Left renal cortex interstitium (tissue), 4 donors: ENCODE results near the gene CELF5. TPM values are rescaled to one million over a fixed set of nuclear protein-coding genes. Genes with fewer than 3 reads are reported as not detected.
"Not testable (repeated sequence)": the region's sequence is repeated elsewhere in the genome, so short reads cannot be mapped to it uniquely, and the experiment has no call there.

Experiments used
- DNase-seq, 4 donors: peaks; one replicate each; pipeline ENCODE4 v3.0.0-alpha.2; 2013; ENCODE audit warnings: low read depth in 4 of 4, low spot score in 2 of 4, missing footprints in 1 of 4
- polyA plus RNA-seq, 4 donors: library from polyadenylated mRNA; unstranded; fragments of 120-200 nt; gene quantifications; one replicate each; pipeline ENCODE4 v1.2.1, GENCODE V29; 2013; ENCODE audit not compliant: insufficient read length in 4 of 4

The CELF5 gene
- polyA plus RNA-seq, 4 donors = 0.37 to 2.1 (median 1.0) TPM

DNA sequence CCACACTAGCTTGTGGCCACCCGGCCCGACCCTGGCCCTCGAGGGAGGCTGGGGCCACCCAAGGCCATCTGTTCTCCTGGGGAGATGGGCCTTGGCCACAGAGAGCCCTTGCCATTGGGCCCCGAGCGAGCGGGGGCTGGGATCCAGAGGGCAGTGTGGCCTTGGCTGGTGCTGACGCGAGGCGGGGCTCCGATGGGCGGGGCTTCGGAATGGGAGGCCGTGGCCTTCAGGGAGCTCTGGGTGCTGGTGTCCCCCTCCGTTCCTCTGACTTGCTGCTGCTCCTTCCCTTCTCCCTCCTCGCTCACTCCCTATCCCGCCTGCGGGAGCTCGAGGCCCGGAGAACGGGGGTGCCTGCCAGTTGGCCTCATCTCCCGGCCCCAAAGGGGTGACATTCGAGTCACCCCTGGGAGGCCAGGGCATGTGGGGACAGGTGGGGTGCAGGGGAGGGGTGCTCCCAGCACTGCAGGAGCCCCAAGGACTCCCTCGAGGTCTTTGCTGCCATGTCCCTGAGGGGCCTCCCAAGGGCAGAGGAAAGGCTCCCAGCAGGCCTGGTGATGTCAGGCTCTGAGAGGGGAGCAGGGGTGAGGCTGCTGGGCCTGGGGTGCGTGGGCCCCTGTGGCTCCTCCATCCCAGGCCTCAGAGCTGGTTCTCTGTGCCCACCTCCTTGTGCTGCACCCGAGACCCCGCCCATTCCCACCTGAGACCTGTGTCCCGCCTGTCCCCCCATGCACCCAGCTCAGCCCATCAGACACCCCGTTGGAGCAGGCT is 34.6 kb upstream of the CELF5 start:
- DNase-seq = no peak

DNA sequence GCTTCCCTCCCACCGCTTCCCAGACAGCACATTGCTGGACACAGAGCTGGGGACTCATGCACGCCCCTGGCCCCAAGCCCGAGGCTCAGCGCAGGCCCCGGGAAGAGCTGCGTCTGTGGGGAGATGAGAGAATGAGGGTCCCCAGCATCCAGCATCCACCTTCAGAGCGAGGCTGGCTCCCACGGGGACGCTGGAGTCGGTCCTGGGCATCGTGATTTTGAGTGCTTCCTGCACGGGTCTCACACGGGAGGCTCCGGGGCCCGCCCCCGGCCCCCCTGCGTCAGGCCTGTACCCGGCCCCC is 34.0 kb upstream of the CELF5 start:
- no peak for DNase-seq

GRCh38 chr19:3190921-3191805 is 33.3 kb upstream of the CELF5 start:
- no peak for DNase-seq

DNA sequence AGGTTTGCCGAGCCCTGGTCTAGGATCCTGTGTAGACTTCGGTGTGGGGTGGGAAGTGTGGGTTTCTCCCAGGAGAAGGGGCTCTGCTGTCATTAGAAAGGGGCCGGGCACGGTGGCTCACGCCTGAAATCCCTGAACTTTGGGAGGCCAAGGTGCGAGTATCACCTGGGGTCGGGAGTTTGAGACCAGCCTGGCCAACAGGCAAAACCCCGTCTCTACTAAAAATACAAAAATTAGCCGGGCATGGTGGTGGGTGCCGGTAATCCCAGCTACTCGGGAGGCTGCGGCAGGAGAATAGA is 32.7 kb upstream of the CELF5 start:
- not testable (repeated sequence) for DNase-seq

DNA sequence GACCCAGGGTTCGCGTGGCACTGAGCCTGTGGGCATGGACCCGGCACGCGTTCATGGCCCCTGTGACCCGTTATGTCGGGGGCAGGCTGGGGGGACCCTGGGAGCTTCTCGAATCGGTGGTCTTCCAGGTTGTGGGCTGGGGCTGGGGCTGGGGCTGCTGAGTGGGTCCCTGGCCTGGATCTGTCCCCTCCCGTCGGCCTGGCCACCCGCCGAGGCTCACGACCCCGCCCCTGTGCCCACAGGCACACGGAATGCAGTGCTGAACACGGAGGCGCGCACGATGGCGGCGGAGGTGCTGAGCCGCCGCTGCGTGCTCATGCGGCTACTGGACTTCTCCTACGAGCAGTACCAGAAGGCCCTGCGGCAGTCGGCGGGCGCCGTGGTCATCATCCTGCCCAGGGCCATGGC is 32.2 kb upstream of the CELF5 start:
- DNase-seq = no peak

- DNase-seq = no peak
Observed at GRCh38 chr19:3192684-3193083, 31.8 kb upstream of the CELF5 start.

DNA sequence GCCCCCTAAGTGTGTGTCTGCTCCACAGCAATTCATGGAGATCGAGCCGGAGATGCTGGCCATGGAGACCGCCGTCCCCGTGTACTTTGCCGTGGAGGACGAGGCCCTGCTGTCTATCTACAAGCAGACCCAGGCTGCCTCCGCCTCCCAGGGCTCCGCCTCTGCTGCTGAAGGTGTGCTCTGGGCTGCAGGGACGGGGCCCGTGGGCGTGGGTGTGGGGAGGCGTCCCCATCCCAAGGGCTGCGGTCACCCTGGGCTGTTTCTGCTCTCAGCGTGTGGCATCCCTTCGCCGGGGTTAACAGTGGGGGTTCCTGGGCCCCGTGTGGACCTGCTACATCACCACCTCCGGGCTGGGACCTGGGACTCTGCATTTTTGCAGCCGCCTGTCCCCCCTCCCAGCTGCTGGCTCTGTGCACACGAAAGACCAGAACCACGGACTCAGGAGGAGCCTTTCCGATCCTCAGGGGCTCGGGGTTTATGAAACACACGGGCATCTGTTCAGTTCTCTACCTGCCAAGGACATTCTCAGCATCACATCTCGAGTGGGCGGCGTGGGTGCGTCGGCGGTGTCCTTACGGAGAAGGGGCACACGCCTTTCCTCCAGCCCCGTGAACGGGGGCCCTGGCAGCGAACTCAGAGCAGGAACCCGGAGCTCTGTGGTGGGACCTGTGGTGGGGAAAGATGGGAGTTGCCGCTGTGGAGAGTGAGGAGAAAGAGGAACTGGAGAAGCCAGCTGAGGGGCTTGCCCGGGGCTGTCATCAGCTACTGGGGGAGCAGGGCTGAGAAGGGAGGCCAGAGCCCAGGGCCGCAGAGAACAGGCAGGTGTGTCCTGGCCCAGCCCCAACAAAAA is 31.0 kb upstream of the CELF5 start:
- no peak for DNase-seq

DNA sequence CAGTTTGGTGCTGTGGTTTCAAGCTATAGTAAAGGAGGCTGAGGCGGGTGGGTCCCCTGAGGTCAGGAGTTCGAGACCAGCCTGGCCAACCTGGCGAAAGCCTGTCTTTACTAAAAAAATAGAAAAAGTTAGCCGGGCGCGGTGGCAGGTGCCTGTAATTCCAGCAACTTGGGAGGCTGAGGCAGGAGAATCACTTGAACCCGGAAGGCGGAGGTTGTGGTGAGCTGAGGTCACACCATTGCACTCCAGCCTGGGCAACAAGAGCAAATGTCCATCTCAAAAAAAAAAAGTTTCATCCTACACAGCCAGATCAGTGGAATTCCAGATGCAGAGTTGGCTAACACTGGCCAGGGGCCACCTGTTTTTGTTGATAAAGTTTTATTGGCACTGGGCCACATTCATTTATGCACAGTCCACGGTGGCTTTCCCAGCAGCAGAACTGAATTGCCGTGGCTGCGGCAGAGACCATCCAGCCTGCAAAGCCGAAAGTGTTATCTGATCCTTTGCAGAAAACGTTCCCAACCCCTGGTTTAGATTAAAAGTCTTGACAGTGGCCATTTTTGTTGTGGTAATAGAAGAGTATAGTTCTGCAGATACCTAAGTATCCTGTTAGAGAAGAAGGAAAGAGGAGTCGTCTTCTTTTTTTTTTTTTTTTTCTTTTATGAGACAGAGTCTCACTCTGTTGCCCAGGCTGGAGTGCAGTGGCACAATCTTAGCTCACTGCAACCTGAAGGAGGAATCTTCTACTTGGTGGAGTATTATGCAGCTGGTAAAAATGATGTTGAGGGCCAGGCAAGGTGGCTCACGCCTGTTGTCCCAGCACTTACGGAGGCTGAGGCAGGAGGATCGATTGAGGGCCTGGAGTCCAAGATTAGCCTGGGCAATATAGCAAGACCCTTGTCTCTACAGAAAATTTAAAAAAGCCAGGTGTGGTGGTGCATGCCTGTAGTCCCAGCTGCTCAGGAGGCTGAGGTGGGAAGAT is 30.1 kb upstream of the CELF5 start:
- DNase-seq = no peak

DNA sequence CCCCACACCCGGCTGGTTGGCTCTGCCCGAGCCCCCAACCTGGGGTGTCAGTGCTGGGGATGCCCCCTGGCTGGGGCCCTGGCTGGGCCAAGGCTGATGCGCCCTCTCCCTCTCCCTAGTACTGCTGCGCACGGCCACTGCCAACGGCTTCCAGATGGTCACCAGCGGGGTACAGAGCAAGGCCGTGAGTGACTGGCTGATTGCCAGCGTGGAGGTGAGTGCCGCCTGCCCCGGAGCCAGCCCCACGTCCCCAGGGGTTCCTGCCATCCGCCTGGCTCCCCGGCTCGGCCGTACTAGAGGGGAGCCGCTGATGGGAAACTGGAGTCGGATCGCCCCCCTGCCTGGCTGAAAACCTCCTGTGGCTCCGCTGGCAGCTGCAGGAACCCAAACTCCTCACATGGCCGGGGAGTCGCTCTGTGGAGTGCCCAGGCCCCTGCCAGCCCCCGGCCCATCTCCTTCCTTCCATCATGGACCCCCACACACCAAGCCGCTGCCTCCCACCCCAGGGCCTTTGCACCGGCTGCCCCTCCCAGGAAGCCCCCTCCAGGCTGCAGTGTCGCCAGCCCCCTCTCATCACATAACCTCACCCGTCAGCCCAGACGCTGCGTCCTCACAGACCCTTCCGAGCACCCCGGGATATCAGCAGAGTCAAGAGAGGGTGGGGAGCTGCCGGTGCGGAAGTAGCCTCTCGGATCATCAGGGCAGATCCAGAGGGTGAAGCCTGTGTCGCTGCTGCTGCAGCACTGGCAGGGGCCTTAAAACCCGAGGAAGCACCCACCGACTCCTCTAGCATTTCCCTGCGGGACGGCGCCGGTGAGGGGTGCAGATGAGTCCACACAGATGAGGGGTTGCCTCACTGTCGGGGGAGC is 28.2 kb upstream of the CELF5 start:
- no peak for DNase-seq

- DNase-seq = no peak
Observed at GRCh38 chr19:3196933-3197205, 27.6 kb upstream of the CELF5 start.

- no peak for DNase-seq
Observed at GRCh38 chr19:3198901-3199700, 25.4 kb upstream of the CELF5 start.

DNA sequence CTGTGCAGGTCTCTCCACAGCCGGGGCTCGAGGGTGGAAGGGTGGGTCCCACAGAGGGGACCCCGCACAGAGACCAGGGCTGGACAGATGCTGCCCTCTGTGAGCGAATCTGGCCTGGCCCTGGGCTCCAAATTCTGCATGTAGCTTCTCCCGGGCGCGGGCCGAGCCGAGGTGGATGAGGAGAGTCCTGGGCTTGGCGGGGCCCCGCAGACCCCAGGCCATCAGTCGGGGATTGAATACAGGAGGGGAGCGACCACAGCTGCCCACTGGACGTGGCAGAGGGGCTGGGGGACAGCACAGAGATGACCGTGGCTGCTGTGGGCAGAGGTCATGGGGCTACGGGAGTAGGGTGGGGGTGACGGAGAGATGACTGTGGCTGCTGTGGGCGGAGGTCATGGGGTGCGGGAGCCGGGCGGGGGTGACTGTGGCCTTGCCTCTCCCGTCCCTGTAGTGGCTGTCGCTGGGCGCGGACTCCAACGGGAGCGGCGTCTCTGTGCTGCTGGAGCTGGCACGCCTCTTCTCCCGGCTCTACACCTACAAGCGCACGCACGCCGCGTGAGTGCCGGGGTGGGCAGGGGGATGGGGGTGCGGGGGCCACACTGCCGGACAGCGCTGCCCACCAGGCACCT is 23.3 kb upstream of the CELF5 start:
- no peak for DNase-seq

DNA sequence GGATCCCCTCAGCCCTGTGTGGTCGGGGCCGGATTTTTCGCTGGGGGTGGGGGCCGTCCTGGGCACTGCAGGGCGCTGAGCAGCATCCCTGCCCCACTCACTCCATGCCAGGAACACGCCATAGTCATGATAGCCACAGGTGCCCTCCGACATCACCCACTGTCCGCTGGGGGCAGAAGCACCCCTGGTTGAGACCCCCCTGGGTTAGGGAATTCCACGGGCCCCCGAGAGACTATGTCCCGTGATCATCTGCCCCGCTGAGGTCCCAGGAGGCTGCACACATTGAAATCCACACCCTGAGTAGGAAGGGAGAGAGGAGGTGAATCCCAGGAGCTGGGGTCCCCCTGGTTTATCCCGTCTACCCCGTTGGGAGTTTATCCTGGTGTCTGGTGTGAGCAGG is 22.6 kb upstream of the CELF5 start:
- DNase-seq = no peak

- DNase-seq = no peak
Observed at GRCh38 chr19:3202346-3202745, 22.1 kb upstream of the CELF5 start.

DNA sequence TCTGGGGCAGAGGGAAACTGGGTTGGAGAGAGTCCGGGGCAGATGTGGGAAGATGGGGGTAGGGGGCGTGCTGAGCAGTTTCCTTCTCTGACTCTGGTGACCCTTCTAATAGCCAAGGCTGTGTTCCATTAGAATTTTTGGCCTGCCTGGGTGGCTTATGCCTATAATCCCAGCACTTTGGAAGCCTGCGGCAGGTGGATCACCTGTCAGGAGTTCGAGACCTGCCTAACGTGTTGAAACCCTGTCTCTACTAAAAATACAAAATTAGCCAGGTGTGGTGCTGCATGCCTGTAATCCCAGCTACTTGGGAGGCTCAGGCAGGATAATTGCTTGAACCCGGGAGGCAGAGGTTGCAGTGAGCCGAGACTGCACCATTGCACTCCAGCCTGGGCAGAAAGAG is 21.6 kb upstream of the CELF5 start:
- DNase-seq = not testable (repeated sequence)

DNA sequence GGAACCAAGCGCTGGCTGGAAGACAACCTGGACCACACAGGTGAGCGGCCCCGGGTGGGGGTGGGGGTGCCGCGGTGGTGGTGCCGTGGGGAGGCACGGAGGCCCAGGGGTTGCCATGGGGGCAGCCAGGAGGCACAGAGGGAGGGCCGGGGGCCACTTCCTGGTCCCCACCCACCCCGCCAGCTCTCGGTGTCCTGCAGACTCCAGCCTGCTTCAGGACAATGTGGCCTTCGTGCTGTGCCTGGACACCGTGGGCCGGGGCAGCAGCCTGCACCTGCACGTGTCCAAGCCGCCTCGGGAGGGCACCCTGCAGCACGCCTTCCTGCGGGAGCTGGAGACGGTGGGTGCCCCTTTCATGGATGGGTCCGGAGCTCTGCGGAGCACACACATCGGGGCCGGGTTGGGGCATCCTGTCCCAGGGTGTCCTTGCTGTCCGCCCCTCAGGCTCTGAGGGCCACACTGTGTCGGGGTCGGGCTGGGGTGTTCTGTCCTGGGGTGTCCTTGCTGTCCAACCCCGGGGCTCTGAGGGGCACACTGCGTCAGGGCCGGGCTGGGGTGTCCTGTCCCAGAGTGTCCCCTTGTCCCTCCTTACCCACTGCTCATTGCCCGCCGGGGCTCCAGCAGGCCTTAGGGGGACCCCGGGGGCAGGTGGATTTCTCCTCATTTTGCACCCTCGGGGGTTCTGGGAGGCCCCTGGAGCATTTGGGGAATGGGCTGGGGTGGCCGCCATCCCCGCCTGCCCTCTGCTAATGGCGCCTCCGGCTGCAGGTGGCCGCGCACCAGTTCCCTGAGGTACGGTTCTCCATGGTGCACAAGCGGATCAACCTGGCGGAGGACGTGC is 20.4 kb upstream of the CELF5 start:
- DNase-seq = no peak

- no peak for DNase-seq
Observed at GRCh38 chr19:3204646-3205275, 19.7 kb upstream of the CELF5 start.
